ENCODE measurements around the gene PPP1R12B.

GRCh38 chr1:202564958-202565495 lies 216.5 kb downstream of the PPP1R12B start:
- no peak for TF ChIP-seq CTCF (IDR thresholded peaks at IDR 0.05)
- no peak for TF ChIP-seq POLR2A (IDR thresholded peaks at IDR 0.05)

Data from uterus (tissue), 2 donors.